Bone marrow (tissue), 2 donors: ENCODE data around the gene RBM18.

Source experiments
- DNase-seq, 2 donors: peaks; one replicate each; lab custom pipeline; 2025; lab: John Stamatoyannopoulos, UW

The RBM18 gene

DNA sequence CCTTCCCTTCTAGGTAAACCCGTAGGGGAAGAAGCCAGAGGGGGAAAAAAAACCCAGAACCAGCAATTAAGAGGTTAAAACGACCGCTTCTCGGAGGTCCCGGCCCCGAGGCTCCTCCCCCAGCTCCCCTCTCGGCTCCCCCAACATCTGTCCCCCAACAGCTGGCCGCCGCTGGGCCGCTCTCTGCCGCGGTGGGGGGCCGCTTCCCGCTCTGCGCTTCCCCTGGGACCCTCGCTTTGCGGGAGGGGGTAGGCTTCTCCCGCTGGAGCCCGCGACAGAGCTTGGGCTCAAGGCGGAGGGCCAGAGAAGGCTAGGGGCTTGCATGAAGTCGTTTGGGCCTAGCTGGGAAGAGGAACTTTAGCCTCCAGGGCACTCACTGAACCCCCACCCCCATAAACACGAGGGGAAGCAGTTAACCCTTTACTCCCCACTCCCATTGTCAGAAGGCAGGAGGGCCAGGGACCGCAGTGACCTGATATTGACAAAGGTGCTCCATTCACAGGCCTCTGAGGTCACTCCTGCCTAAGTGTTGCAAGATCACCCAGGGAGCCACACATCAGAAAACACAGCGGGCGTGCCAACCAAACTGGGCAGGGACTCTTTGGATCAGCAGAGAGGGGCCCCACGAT, 43.3 kb downstream of the RBM18 start:
- no peak for DNase-seq

- DNase-seq, result no peak
Measured at GRCh38 chr9:122220673-122221182, 43.9 kb downstream of the RBM18 start.

DNA sequence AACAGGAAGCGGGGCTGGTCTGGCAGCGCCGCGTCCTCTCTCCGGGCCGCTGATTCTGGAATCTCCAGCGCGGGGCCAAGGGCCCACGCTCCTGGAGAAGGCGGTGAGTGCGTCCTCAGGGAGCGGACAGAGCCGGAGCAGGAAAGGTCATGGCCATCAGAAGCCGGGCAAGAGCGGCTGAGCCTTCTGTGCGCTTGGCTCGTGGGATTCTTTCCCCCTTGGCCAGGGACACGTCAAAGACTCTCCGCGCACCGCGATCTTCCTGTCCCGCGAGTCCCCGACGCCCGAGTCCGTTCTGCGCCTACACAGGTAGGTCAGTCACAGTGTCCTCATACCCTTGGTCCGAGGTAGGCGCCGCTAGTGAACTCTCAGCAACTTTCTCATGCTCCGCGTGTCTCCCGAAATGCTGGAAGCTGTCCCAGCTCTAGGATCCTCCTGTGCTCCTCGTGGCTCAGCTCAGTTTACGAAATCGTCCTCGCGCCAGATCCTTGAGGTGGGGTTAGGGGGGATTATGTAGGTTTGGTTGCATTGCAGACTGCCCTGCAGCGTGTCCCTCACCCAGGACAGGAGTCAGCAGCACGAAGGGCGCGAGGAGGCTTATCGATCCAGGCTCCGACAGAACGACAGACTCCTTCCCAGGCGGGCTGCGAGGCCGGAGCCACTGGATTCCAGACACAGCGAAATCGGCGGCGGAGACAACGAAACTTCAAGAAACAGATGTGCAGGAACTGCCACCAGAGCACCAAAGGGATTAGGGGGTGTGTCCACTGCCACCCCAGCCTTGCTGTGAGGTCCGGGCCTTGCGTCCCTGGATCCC, 44.6 kb downstream of the RBM18 start:
- DNase-seq, result no peak

DNA sequence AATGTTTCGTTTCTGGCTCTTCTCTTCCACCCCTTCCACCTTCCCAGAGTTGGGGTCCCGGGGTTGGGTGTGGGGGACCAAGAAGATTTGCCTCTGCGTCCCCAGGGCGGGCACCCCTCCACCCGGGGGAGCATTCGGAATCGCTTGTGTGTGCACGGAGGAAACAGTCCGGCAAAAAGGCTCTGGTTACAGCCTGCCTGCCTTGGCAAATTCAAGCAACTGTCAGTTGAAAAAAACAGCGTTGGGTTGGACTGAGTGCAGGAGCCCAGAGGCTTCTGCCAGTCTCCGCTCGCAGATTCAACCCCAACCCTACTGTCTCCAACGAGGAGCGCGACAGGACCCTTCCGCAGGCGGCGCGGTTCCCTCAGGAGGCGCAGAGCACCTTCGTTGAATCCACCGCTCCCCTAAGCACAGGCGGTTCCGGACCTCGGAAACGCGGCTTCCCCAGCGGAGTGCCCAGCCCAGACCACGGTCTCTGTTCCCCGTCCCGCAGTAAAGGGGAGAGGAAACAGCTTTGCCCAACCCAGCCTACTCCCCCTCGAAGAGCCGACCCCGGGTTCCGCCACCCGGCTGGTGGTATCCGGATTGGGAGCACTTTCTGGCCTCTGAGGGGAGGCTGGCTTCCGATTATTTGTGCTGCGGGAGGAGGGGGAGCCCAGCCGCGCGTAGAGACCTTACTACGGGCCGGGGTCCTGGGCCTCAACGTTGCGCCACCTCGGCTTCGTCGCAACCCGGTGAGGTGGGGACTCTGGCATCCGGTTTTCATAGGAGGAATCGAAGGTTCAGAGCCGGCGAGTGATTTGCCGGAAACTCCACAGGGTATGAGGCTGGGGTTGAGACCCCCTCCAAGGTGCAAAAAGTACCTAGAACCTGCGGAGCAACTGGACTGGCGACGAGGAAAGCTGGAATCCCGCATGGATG, 45.4 kb downstream of the RBM18 start:
- DNase-seq, result peak in 1 of 2 donors; percentile 77

DNA sequence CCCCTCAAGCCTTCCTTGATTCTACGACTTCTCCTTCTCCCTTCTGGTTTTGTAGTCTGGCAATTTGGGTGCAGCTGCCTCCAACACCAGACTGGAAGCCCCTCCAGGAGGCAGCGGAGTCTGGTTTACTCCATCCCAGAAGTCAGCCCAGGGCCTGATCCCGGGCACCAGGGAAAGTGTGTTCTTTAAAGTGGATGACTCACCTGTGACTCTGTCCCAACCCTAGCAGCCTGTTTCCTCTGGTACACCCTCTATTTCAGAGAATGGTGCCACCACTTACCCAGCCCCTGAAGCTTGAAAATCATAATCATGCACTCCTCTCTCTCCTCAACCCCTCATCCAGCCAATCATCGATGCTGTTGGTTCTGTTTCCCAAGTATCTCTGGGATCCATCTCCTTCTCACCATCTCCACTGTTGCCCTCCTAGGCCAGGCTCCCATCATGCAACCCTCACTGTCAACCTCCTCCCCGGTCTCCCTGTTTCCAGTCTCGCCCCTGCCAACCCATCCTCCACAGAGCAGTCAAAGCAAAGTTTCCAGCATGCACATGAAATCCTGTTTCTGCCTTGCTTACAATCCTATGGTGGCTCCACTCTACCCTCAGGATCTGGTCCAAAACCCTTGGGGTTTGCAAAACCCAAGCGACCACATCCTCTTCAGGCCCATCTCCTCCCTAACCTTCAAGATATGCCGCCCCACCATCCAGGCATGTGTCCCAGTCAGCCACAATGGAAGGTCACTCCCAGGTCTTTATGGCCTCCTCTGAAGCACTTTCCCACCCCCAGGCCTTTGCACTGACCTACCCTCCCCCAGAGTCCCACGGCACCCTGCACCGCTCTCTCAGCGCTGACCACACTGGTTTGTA, 46.3 kb downstream of the RBM18 start:
- peak in 1 of 2 donors; percentile 12 for DNase-seq

GRCh38 chr9:122217640-122218039, 47.0 kb downstream of the RBM18 start:
- peak in 1 of 2 donors; percentile 59 for DNase-seq

GRCh38 chr9:122216798-122217418, 47.7 kb downstream of the RBM18 start:
- DNase-seq, result no peak

DNA sequence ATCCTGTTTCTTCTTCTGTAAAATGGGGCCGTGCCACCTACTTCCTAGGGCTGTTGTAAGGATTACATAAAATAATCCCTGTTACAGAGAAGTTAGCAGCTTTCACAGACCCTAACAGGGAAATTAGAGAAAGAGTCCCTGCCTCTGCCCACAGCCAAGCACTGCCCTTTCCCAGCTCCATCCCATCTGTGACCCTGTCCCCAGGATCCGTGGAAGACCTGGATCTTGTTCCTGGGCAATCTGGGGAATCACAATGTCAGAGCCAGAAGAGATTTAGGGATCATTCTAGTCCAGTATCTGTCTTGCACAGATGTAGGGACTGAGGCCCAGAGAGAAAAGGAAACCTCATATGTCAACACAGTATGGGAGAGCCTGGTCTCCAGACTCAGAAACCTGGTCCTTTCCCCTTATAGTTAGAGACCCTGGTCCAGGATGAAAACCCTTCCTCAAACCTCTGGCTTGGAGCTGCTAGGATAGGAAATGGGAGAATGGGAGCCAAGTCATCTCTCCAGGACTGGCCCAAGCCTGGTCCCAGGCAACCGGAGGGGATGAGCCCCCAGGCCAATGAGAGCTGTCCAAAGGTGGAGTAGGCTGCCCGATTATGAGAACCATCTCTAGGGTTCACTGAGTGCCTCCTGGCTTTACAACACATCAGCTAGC, 48.4 kb downstream of the RBM18 start:
- DNase-seq, result no peak

- DNase-seq, result no peak
Measured at GRCh38 chr9:122215663-122216062, 49.0 kb downstream of the RBM18 start.

GRCh38 chr9:122214507-122214906, 50.1 kb downstream of the RBM18 start:
- no peak for DNase-seq

DNA sequence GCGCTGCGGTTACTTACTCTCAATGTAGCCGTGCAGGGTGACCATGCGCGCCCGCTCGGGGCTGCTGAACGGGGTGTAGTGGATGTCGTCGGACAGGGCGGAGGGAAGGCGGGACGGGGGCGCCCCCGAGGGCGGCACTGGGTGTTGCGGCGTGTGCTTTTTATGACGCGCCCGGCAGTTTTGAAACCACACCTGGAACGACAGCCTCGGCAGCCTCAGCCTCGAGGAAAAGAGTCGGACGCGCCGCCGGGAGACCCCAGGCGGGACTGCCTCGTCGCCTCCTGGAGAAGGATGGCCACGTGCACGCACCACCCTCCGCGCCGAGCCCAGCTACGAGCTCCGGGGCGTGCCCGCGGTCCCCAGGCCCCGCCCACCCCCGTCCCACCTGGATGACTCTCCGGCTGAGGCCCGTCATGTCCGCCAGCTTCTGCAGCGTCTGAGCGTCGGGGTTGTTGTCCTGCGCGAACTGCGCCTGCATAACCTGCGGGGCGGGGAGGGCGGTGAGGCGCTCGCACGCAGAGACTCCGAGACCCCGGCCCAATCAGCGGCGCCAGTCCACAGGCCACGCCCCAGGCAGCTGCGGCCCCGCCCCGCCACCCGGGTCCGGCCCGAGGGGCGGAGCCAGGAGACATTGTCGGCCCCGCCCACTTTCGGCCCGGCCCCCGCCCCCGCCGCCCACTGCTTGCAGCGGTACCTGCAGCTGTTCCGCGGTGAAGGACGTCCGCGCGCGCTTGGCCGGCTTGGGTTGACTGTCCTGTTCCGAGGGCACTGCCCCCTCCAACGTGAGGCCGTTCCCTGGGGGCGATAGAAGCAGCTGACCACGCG, 50.8 kb downstream of the RBM18 start:
- DNase-seq, result no peak

- DNase-seq, result no peak
Measured at GRCh38 chr9:122213102-122213588, 51.5 kb downstream of the RBM18 start.

DNA sequence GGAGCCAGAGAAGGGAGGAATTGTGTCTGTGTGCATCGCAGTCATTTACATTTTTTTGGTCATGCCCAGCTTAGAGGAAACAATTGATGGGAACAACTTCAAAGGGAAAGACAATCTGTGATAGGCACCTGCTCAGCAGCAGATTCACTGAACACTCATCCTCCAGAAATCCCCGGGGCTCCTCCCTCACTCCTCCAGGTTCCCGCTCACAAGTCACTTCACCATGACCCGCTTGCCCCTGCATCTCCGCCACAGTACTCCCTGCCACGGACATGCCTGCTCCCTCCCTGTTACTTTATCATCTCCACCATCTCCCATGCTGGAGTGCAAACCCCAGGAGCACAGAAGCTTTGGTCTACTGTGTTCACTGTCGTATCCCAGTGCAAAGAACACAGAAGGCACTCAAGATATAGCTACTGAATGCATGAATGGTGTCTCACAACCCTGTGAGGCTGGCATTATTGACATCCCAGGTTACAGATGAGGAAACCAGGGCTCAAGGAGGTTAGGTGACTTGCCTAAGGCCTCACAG, 52.1 kb downstream of the RBM18 start:
- DNase-seq, result no peak

DNA sequence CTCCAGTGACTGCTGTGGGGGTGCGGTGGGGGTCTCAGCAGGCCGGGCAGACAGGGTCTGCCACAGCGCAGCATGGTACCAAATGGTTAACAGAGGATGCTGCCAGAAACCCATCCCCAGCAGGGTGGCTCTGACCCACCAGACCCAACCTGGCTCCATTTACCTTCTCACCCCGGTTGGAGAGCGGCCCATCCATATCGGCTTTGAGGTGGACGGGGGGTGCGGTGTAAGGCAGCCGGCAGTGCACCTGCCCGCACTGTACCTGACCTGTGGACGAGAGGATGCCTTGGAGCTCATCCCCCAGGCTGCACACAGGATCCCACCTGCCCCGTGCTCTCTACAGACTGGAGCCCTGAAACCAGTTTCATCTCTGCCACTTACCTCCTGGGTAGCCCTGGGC, 55.2 kb downstream of the RBM18 start:
- DNase-seq, result no peak

DNA sequence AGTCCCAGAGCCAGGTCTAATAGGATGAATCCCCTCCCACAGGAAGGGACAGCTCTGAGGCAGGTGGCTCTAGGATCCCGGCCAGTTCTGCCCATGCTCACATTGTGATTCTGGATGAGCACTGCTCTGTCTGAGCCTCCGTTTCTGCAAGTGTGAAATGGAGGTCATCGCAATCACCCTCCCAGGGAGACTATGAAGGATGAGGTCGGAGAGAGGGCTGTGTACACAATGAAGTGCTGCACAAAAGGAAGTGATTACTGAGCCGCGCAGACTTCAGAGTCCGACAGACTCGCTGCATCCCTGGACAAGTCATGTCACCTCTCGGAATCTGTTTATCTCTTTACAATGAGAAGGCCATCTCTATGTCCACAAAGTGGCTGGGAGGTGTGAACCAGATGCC, 57.5 kb downstream of the RBM18 start:
- no peak for DNase-seq

DNA sequence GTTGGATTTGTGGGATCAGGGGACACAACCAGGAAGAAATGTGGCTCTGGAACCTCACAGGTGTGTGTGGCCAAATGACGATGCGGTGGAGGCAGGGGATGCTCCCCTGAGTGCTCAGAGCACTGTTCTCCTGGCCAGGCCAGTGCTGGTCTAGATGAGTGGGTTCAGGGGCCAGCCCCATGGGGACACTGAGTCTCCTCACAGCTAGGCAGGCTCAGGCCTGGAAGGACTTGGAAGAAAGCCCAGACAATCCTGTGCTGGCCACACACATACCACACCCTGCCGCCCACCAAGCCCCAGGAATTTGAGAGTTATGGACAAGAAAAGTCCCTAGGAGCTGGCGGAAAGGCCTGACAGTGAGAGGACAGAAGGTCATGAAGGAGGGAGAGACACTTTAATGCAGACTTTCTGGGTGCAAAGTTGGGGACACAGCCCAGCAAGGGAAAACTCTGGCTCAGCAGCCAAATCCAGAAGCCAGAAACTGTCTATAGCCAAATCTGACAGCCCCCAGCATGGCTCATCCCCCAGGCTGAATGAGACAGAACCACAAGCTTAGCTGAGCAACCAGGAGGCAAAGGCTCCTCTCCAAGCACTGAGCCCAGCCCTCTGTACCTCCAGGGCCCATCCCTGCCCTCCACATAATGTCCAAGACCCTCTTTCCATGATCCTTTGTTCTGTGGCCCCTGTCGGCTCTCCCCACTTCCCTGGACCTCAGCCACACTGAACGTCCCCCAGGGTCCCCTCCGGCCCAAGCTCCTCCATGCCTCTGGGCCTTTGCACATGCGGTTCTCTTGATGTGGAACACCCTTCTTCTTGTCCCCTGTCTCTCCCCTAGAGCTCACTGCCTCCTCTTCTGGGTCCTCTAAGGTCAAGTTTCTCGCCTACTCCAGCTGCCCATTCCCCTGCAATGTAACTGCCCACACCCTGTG, 58.3 kb downstream of the RBM18 start:
- DNase-seq, result no peak

- DNase-seq, result no peak
Measured at GRCh38 chr9:122205176-122205575, 59.5 kb downstream of the RBM18 start.

GRCh38 chr9:122204491-122204890, 60.1 kb downstream of the RBM18 start:
- DNase-seq, result no peak
